GM19467 (cell line): ENCODE data around the gene OR11L1.

ENCODE experiments used
- ATAC-seq: cut with Tn5 transposase; IDR thresholded peaks from one replicate; pipeline ENCODE4 v1.9.1; 2021; ENCODE audit warnings: mild to moderate bottlenecking, moderate library complexity; ENCODE audit not compliant: unreplicated experiment

OR11L1 gene

GRCh38 chr1:247812637-247813036, 29.1 kb downstream of the OR11L1 start:
- no peak for ATAC-seq

- no peak for ATAC-seq
These were observed 44.2 kb downstream of the OR11L1 start for GRCh38 chr1:247797518-247797917.
